ENCODE data around the gene FAIM2. TPM values are rescaled to one million over a fixed set of nuclear protein-coding genes. Genes with fewer than 3 reads are reported as not detected.

FAIM2 gene
- total RNA-seq, 1 experiment from 2014 or later: 0.18 TPM

DNA sequence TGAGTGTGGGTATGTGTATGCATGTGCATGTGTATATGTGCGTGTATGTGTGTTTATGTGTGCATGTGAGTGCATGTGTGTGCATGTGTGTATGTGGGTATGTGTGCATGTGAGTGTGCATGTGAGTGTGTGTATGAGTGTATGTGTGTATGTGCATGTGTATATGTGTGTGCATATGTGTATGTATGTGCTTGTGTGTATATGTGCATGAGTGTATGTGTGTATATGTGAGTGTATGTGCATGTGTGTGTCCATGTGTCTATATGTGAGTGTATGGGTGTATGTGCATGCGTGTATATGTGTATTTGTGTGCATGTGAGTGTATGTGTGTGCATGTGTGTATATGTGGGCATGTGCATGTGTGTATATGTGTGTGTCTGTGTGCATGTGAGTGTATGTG, 25.7 kb downstream of the FAIM2 start:
- Histone ChIP-seq H3K4me1 (ENCODE audit: insufficient read depth, low read length) (no peaks in the 10 kb centered on the region), H2AFZ (ENCODE audit: low read length) (no peak overlapping the region), H3K4me2 (ENCODE audit: low read length) (no peak overlapping the region), H4K20me1 (ENCODE audit: low read length) (no peaks in the 10 kb centered on the region), H3K27ac (ENCODE audit: low read length) (no peak overlapping the region), H3F3A (ENCODE audit: low read length, unreplicated experiment) (no peaks in the 10 kb centered on the region), H3K79me2 (ENCODE audit: low read length) (no peaks in the 10 kb centered on the region), H3K27me3 (ENCODE audit: low read length) (no peaks in the 10 kb centered on the region), H3K9ac (ENCODE audit: low read length) (no peak overlapping the region), H3K9me3 (ENCODE audit: low read length) (no peaks in the 10 kb centered on the region), H3K4me3 (ENCODE audit: low read length) (no peak overlapping the region), H3K9me2 (replicated peaks; ENCODE audit: low read length) (no peaks in the 10 kb centered on the region), H3K36me3 (ENCODE audit: low read depth, low read length) (no peaks in the 10 kb centered on the region)
- CTCF ChIA-PET: no interaction called here
- POLR2A ChIA-PET (ENCODE audit: unreplicated experiment): no interaction called here
- no TSS peak for BruUV-seq (replicated peaks)
- ATAC-seq (no peak), DNase-seq (no peak)
- TF ChIP-seq EZH2 (IDR thresholded peaks at IDR 0.05; ENCODE audit: low read length, unreplicated experiment) (no peak), EZH2phosphoT487 (IDR thresholded peaks at IDR 0.05; ENCODE audit: borderline replicate concordance, low read length) (no peak)
- intact Hi-C loops (cut with micrococcal nuclease): no loop called here

DNA sequence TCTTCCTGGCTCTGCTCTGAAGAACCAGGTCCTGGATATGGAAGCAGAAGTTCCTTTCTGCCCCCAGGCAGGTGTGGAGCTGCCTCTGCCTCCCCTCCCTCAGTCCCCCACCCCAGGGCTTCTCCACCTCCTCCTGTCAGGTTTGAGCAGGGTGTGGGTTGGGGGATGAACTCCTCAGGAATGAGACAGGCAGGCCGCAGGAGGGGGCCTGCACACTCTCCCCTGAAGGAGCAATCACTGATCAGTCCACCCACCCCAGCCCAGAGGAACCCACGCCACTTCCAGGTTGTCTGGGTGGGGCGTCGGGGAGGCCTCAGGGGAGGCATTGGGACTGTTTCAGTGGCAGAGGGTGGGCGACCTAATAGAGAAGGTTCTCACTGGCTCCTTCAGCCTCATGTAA, 26.6 kb downstream of the FAIM2 start:
- no peaks in the 10 kb centered on the region for H3K79me2 ChIP-seq (ENCODE audit: low read length)
- no peaks in the 10 kb centered on the region for H3F3A ChIP-seq (ENCODE audit: low read length, unreplicated experiment)
- CTCF ChIA-PET: no interaction called here
- no peaks in the 10 kb centered on the region for H3K9me3 ChIP-seq (ENCODE audit: low read length)
- intact Hi-C loops (cut with micrococcal nuclease): no loop called here
- no TSS peak for BruUV-seq (replicated peaks)
- H3K36me3 ChIP-seq (ENCODE audit: low read depth, low read length): no peaks in the 10 kb centered on the region
- no peaks in the 10 kb centered on the region for H3K27me3 ChIP-seq (ENCODE audit: low read length)
- H3K9me2 ChIP-seq (replicated peaks; ENCODE audit: low read length): no peaks in the 10 kb centered on the region
- H3K4me2 ChIP-seq (ENCODE audit: low read length): no peak overlapping the region
- DNase-seq: no peak
- no peak overlapping the region for H3K27ac ChIP-seq (ENCODE audit: low read length)
- H3K9ac ChIP-seq (ENCODE audit: low read length): no peak overlapping the region
- no peak overlapping the region for H2AFZ ChIP-seq (ENCODE audit: low read length)
- no peak for ATAC-seq
- POLR2A ChIA-PET (ENCODE audit: unreplicated experiment): no interaction called here
- TF ChIP-seq CTCF (conservative IDR thresholded peaks at IDR 0.05; ENCODE audit: low read depth, low read length) (no peak), EZH2 (IDR thresholded peaks at IDR 0.05; ENCODE audit: low read length, unreplicated experiment) (no peak), EZH2phosphoT487 (IDR thresholded peaks at IDR 0.05; ENCODE audit: borderline replicate concordance, low read length) (no peak)
- no peak overlapping the region for H3K4me3 ChIP-seq (ENCODE audit: low read length)
- H4K20me1 ChIP-seq (ENCODE audit: low read length): no peaks in the 10 kb centered on the region
- no peaks in the 10 kb centered on the region for H3K4me1 ChIP-seq (ENCODE audit: insufficient read depth, low read length)

DNA sequence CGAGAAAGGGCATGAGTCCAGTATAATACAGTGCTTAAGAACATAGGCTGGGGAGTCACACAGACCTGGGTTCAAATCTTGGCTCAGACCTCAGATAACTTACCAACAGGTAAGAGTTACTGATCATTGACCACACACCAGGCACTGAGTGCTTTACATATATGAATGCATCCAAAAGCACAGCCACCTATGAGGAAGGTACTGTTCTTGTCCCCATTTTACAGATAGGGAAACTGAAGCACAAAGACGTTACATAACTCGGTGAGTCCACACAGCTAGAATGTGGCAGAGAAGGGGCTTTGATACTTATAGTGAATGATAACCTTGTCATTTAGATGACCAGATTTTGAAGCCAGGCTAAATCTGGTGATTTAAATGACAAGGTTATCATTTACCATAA, 27.6 kb downstream of the FAIM2 start:
- H3K79me2 ChIP-seq (ENCODE audit: low read length): no peaks in the 10 kb centered on the region
- H2AFZ ChIP-seq (ENCODE audit: low read length): no peak overlapping the region
- CTCF ChIA-PET: no interaction called here
- no peaks in the 10 kb centered on the region for H3K36me3 ChIP-seq (ENCODE audit: low read depth, low read length)
- H3K27ac ChIP-seq (ENCODE audit: low read length): no peak overlapping the region
- no peak overlapping the region for H3K9ac ChIP-seq (ENCODE audit: low read length)
- POLR2A ChIA-PET (ENCODE audit: unreplicated experiment): no interaction called here
- BruUV-seq (replicated peaks): no TSS peak
- intact Hi-C loops (cut with micrococcal nuclease): no loop called here
- no peak for ATAC-seq
- H3K27me3 ChIP-seq (ENCODE audit: low read length): no peaks in the 10 kb centered on the region
- no peaks in the 10 kb centered on the region for H3K9me3 ChIP-seq (ENCODE audit: low read length)
- H3K4me2 ChIP-seq (ENCODE audit: low read length): no peak overlapping the region
- no peak for DNase-seq
- no peaks in the 10 kb centered on the region for H3F3A ChIP-seq (ENCODE audit: low read length, unreplicated experiment)
- no peaks in the 10 kb centered on the region for H3K9me2 ChIP-seq (replicated peaks; ENCODE audit: low read length)
- H3K4me3 ChIP-seq (ENCODE audit: low read length): no peak overlapping the region
- no peaks in the 10 kb centered on the region for H3K4me1 ChIP-seq (ENCODE audit: insufficient read depth, low read length)
- no peaks in the 10 kb centered on the region for H4K20me1 ChIP-seq (ENCODE audit: low read length)
- no peak for TF ChIP-seq EZH2 (IDR thresholded peaks at IDR 0.05; ENCODE audit: low read length, unreplicated experiment)
- no peak for TF ChIP-seq EZH2phosphoT487 (IDR thresholded peaks at IDR 0.05; ENCODE audit: borderline replicate concordance, low read length)
- no peak for TF ChIP-seq CTCF (conservative IDR thresholded peaks at IDR 0.05; ENCODE audit: low read depth, low read length)

All from PC-3 (cell line).